ENCODE measurements around the gene SIT1. TPM values are rescaled to one million over a fixed set of nuclear protein-coding genes. Genes with fewer than 3 reads are reported as not detected.
"Not testable (repeated sequence)": the region's sequence is repeated elsewhere in the genome, so short reads cannot be mapped to it uniquely, and the experiment has no call there.

The SIT1 gene
- polyA plus RNA-seq, 1 experiment, result not detected

DNA sequence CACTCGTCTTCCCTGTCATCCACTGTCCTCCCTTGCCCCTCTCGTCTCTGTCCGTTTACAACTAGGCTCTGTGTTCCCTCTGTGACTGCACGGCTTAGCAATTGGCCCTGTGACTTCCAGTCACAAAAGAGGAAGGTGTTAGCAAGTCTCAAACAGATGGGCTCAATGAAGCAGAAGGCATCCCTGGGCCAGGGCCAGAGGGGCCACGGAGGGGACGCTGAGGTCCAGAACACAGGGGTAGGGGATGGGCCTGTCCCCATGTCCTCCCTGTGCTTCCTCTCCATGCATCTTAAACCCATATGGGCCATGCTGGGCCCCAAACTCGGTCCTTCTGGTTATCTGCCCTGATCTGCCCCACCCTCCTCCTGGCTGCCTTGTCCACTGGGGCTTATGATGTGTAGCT lies 32.4 kb downstream of the SIT1 start, which contains the start of gene CD72:
Gene CD72, minus strand, starts transcription at position 89 of the 403 bp plus-strand sequence. CDS start 110 bp downstream, outside the sequence.
- no peak for DNase-seq (ENCODE audit: low read depth)
- TF ChIP-seq, protein P1, sequence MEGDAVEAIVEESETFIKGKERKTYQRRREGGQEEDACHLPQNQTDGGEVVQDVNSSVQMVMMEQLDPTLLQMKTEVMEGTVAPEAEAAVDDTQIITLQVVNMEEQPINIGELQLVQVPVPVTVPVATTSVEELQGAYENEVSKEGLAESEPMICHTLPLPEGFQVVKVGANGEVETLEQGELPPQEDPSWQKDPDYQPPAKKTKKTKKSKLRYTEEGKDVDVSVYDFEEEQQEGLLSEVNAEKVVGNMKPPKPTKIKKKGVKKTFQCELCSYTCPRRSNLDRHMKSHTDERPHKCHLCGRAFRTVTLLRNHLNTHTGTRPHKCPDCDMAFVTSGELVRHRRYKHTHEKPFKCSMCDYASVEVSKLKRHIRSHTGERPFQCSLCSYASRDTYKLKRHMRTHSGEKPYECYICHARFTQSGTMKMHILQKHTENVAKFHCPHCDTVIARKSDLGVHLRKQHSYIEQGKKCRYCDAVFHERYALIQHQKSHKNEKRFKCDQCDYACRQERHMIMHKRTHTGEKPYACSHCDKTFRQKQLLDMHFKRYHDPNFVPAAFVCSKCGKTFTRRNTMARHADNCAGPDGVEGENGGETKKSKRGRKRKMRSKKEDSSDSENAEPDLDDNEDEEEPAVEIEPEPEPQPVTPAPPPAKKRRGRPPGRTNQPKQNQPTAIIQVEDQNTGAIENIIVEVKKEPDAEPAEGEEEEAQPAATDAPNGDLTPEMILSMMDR (IDR thresholded peaks at IDR 0.05; ENCODE audit: insufficient read depth, low read depth, low read length), result no peak
- no peaks in the 10 kb centered on the region for H3K36me3 ChIP-seq (ENCODE audit: control insufficient read depth, insufficient read depth, low read length)
- CTCF ChIA-PET, result no interaction called here
- H3K27me3 ChIP-seq (ENCODE audit: control insufficient read depth, insufficient read depth, low read length), result peaks cover 12% of the 10 kb centered on the region
- POLR2A ChIA-PET, result no interaction called here
- peak within 1 kb of the TSS; percentile 29; the same call in 1 of the 2 replicates for H3K4me3 ChIP-seq (ENCODE audit: low read depth, low read length)

DNA sequence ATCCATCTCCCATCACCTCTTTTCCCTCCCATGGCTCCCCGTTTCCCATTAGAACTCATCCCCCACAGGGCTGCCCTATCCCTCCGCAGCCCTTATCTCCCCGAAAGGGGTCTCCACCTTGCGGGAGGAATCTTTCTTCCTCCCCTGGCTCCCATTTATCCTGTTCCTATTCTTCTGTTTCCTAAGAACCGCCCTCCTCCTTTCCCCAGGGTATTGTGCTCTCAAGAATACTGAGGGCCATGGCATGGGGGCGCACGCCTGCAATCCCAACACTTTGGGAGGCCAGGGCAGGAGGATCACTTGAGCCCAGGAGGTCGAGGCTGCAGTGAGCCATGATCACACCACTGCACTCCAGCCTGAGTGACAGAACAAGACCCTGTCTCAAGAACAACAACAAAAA lies 33.2 kb downstream of the SIT1 start:
- TF ChIP-seq, protein P1 (IDR thresholded peaks at IDR 0.05; ENCODE audit: insufficient read depth, low read depth, low read length), result no peak
- no peak for DNase-seq (ENCODE audit: low read depth)
- no peak overlapping the region for H3K4me3 ChIP-seq (ENCODE audit: low read depth, low read length)
- ChIA-PET CTCF (interaction anchor here (1.0 kb wide), 1 partner anchor 252 kb away, joined by 3 read pairs; no protein-coding TSS in a partner anchor), POLR2A (no interaction called here)
- H3K27me3 ChIP-seq (ENCODE audit: control insufficient read depth, insufficient read depth, low read length), result peaks cover 12% of the 10 kb centered on the region
- no peaks in the 10 kb centered on the region for H3K36me3 ChIP-seq (ENCODE audit: control insufficient read depth, insufficient read depth, low read length)

DNA sequence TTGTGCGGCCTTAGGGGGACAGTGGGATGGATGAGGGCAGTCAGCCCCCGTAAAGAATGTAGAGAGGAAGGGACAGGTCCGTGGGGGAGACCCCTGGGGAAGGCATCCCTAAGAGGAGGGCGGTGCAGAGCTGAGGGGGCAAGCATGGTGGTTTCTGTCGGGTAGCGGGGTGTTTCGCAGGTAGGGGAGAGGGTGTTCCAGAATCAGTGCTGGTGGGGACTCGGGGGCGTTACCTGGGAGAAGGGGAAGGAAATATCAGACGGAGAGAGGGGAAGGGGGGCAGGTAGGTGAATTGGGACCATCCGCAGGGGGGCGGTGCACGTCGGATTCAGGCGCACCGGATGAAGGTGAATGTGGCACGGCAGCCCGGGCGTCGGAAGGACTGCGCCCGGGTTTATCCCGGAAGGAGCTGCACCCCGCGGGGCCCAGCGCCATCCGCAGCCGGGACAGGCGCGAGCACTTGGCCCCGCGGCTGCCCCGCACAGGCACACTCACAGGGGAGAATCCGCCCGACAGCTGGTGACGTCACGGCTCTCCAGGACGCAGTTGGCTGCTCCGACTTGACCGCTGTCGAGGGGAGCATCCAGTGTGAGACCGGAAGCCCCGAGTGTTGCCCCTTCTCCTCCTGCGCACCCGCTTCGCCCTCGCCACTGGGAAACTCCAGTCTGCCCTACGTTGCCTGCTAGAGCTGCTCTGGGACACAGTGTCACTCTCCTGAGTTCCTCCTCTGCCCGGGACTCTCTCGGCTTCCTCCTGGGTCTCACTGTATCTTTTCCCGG lies 33.9 kb downstream of the SIT1 start:
- TF ChIP-seq, protein P1 (IDR thresholded peaks at IDR 0.05; ENCODE audit: insufficient read depth, low read depth, low read length), result no peak
- peak overlapping the region; percentile 29 for H3K4me3 ChIP-seq (ENCODE audit: low read depth, low read length)
- ChIA-PET CTCF (interaction anchor here (1.0 to 1.5 kb wide), 2 partner anchors 79 to 251 kb away, joined by 3 read pairs; no protein-coding TSS in a partner anchor), POLR2A (interaction anchor here (0.7 kb wide), 1 partner anchor 116 kb away, joined by 24 read pairs; the partner anchor contains the start of gene CREB3)
- peaks cover 12% of the 10 kb centered on the region for H3K27me3 ChIP-seq (ENCODE audit: control insufficient read depth, insufficient read depth, low read length)
- H3K36me3 ChIP-seq (ENCODE audit: control insufficient read depth, insufficient read depth, low read length), result no peaks in the 10 kb centered on the region
- no peak for DNase-seq (ENCODE audit: low read depth)

DNA sequence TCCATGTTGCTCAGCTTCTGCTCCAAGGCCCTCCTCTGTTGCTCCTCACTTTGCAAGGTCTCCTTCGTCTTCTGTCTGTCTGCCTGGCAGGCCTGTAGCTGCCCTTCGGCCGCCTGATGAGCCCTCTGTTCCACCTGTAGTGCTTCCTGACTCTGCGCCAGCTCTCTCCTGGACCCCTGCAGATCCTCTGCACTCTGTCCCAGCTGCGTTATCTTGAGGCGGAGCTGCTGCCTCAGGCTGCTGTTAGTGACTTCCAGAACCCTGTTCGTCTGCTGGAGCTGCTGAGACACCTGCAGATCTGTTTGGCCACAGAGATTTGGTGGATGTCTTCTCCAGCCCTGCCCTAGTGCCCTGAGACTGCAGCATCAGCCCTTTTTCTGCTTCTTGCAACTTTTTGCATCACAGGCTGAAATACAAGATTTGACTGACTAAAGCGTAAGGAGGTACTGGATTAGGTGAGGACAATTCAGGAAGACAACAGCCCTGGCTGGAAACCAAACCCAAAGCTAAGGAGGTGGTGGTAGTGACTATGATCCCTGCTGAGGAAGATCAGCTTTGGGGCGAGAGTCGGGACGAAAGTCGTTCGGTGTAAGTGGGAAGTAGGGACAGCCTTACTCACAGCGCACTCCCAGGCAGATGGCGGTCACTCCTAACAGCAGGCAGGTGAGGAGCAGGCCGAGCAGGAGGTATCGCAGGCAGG lies 34.6 kb downstream of the SIT1 start:
- Histone ChIP-seq H3K27me3 (ENCODE audit: control insufficient read depth, insufficient read depth, low read length) (peaks cover 12% of the 10 kb centered on the region), H3K4me3 (ENCODE audit: low read depth, low read length) (no peak overlapping the region), H3K36me3 (ENCODE audit: control insufficient read depth, insufficient read depth, low read length) (no peaks in the 10 kb centered on the region)
- ChIA-PET CTCF (interaction anchor here (1.0 to 1.5 kb wide), 2 partner anchors 17 to 80 kb away, joined by 3 read pairs; no protein-coding TSS in a partner anchor), POLR2A (interaction anchor here (0.7 kb wide), 1 partner anchor 116 kb away, joined by 24 read pairs; the partner anchor contains the start of gene CREB3)
- no peak for DNase-seq (ENCODE audit: low read depth)
- TF ChIP-seq, protein P1 (IDR thresholded peaks at IDR 0.05; ENCODE audit: insufficient read depth, low read depth, low read length), result no peak

DNA sequence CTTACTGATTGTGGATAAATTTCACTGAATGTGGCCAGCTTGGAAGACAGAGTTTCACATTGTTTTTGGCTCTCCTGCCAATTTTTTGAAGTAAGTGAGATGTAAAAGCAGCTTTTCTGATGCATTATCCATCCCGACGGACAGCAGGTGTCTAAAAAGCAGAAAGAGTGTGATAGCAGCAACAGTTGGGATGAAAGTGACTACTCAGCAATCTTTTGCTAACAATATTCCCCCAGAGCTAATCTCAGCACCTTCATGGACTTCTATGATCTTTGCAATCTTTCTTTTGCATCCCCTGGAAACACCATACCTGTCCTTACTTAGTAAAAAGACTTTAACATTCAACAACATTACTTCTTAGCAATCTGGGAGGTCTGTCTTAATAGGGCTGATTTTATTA lies 37.9 kb downstream of the SIT1 start:
- no peak for DNase-seq (ENCODE audit: low read depth)
- CTCF ChIA-PET, result interaction anchor here (0.9 to 2.1 kb wide), 3 partner anchors 8 to 16 kb away, joined by 3 to 5 read pairs (median 4); no protein-coding TSS in a partner anchor
- POLR2A ChIA-PET, result no interaction called here
- Histone ChIP-seq H3K27me3 (ENCODE audit: control insufficient read depth, insufficient read depth, low read length) (peaks cover 12% of the 10 kb centered on the region), H3K4me3 (ENCODE audit: low read depth, low read length) (no peak overlapping the region), H3K36me3 (ENCODE audit: control insufficient read depth, insufficient read depth, low read length) (peaks cover 18% of the 10 kb centered on the region)
- TF ChIP-seq, protein P1 (IDR thresholded peaks at IDR 0.05; ENCODE audit: insufficient read depth, low read depth, low read length), result no peak

DNA sequence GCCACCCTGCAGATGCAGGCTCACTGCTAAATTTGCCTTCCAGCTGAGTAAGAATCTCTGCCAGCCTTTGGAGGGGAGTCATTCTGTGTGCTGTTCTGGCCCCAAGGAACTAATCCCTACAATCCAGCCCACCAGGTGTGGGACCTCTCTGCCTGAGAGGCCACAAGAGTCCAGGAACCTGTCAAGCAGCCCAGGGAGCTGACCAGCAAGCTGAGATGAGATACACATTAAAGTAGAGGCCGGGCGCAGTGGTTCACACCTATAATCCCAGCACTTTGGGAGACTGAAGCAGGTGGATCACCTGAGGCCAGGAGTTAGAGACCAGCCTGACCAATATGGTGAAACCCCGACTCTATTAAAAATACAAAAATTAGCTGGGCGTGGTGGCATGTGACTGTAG lies 38.7 kb downstream of the SIT1 start:
- H3K4me3 ChIP-seq (ENCODE audit: low read depth, low read length); POLR2A ChIA-PET; DNase-seq (ENCODE audit: low read depth): not testable (repeated sequence)
- CTCF ChIA-PET, result interaction anchor here (0.9 to 2.2 kb wide), 10 partner anchors 9 to 947 kb away, joined by 3 to 9 read pairs (median 4); partner anchors contain the start of gene ARHGEF39
- Histone ChIP-seq H3K36me3 (ENCODE audit: control insufficient read depth, insufficient read depth, low read length) (peaks cover 19% of the 10 kb centered on the region), H3K27me3 (ENCODE audit: control insufficient read depth, insufficient read depth, low read length) (peaks cover 11% of the 10 kb centered on the region)
